HL-60 (cell line): Measurements from ENCODE around the gene HRAS.

ENCODE experiments used
- CTCF ChIP-seq: IDR thresholded peaks from one replicate; pipeline ENCODE4 v1.5.1; 2011; ENCODE audit warnings: low read length, control low read depth, inconsistent platforms; ENCODE audit not compliant: insufficient read depth
- GABPA ChIP-seq: IDR thresholded peaks from 2 replicates; pipeline ENCODE4 v1.6.1; 2012; ENCODE audit warnings: low read depth
- POLR2AphosphoS5 ChIP-seq: IDR thresholded peaks from 2 replicates; pipeline ENCODE4 v1.6.1; 2012; ENCODE audit warnings: low read depth
- REST ChIP-seq: IDR thresholded peaks from 2 replicates; pipeline ENCODE4 v1.6.1; 2012; ENCODE audit warnings: low read depth; ENCODE audit not compliant: insufficient replicate concordance
- SPI1 ChIP-seq: IDR thresholded peaks from 2 replicates; pipeline ENCODE4 v1.6.1; 2012; ENCODE audit warnings: low read depth, mild to moderate bottlenecking, borderline replicate concordance

- no peak for TF ChIP-seq CTCF
- TF ChIP-seq POLR2AphosphoS5 = no peak
- no peak for TF ChIP-seq REST
- TF ChIP-seq GABPA = no peak
- TF ChIP-seq SPI1 = no peak
These were observed 2.3 kb downstream of the HRAS start for GRCh38 chr11:532986-533585.
